Glomerular visceral epithelial cell (primary cell): ENCODE results near the gene SP2.

Experiments used
- DNase-seq: peaks from one replicate; pipeline ENCODE4 v3.0.0-alpha.2; 2016; ENCODE audit errors: extremely low spot score

Gene SP2

GRCh38 chr17:47949197-47949759, 53.2 kb downstream of the SP2 start:
- peak; percentile 85 for DNase-seq

- no peak for DNase-seq
Observed at GRCh38 chr17:47949946-47950345, 53.9 kb downstream of the SP2 start.

- DNase-seq: no peak
Observed at GRCh38 chr17:47950448-47950847, 54.4 kb downstream of the SP2 start.

GRCh38 chr17:47952171-47953021, 56.4 kb downstream of the SP2 start:
- no peak for DNase-seq

- no peak for DNase-seq
Observed at GRCh38 chr17:47953909-47954308, 57.9 kb downstream of the SP2 start.

- no peak for DNase-seq
Observed at GRCh38 chr17:47955497-47956461, 59.7 kb downstream of the SP2 start.

GRCh38 chr17:47956791-47957590, 61.0 kb downstream of the SP2 start:
- peak; percentile 42 for DNase-seq

GRCh38 chr17:47957591-47958490, 61.8 kb downstream of the SP2 start, which contains the start of gene PRR15L:
Gene PRR15L, minus strand, starts transcription at chr17:47957883. Its CDS starts 4,649 bp downstream, at chr17:47953234.
- no peak for DNase-seq

GRCh38 chr17:47959825-47960655, 64.0 kb downstream of the SP2 start:
- DNase-seq: no peak

GRCh38 chr17:47961406-47961805, 65.4 kb downstream of the SP2 start:
- no peak for DNase-seq

GRCh38 chr17:47962901-47963300, 66.9 kb downstream of the SP2 start:
- DNase-seq: no peak

- no peak for DNase-seq
Observed at GRCh38 chr17:47964856-47965255, 68.8 kb downstream of the SP2 start.

- no peak for DNase-seq
Observed at GRCh38 chr17:47966079-47966519, 70.1 kb downstream of the SP2 start.

GRCh38 chr17:47967607-47968252, 71.7 kb downstream of the SP2 start:
- peak; percentile 68 for DNase-seq

GRCh38 chr17:47968836-47969235, 72.8 kb downstream of the SP2 start:
- no peak for DNase-seq

GRCh38 chr17:47969930-47970724, 74.1 kb downstream of the SP2 start:
- DNase-seq: no peak

- DNase-seq: peak; percentile 99
Observed at GRCh38 chr17:47970725-47971499, 74.9 kb downstream of the SP2 start, which contains the start of gene CDK5RAP3. Gene CDK5RAP3, plus strand, starts transcription at chr17:47971113. Its CDS starts 34 bp downstream, at chr17:47971147.
